ENCODE measurements around the gene ZGPAT.

ZGPAT gene

DNA sequence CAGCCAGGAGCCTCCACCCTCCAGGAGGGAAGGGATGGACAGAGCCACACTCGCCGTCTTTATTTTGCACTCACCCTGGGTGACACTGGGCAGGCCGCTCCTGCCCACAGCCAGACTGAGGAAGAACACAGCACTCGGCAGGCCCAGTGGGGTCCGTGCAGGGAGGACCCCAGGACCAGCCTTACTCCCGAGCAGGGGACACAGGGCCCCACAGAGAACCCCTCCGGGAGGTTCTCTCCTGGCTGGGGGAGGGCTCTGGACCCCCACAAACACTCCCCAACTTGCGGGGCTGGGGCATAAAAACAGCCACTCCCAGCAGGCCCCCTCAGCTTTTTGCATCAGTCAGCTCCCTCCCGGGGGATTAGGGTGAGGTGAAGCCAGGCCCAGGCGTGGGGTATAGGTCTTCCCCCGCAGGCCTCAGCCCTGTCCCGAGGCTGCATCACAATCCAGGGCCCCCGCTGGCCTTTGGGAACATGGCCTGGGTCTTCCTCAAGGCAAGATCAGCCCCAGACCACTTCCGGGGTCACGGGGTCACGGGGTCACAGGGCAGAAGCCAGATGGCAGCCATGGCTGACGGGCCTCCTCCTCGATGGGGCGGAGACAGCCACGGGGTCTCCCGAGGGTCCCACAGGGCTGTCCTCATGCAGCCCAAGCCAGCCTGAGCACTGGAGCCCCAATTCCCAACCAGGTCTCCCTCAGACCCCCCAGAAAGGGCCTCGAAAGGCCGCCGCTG lies 8.2 kb upstream of the ZGPAT start:
- H3K27ac ChIP-seq (ENCODE audit: low read depth, low read length): no peak overlapping the region
- no peak overlapping the region for H3K4me2 ChIP-seq (ENCODE audit: low read length)
- no peaks in the 10 kb centered on the region for H3K9me2 ChIP-seq (replicated peaks; ENCODE audit: control insufficient read depth, low read length)
- H3K9me3 ChIP-seq (ENCODE audit: control insufficient read depth, insufficient read depth, low read length): no peaks in the 10 kb centered on the region
- no peaks in the 10 kb centered on the region for H4K20me1 ChIP-seq (ENCODE audit: control insufficient read depth, insufficient read depth, low read depth, low read length)
- no peak overlapping the region for H3K4me3 ChIP-seq (ENCODE audit: low read length)
- H3K4me1 ChIP-seq (ENCODE audit: control insufficient read depth, low read length): peaks cover 9% of the 10 kb centered on the region
- TF ChIP-seq, protein P1, sequence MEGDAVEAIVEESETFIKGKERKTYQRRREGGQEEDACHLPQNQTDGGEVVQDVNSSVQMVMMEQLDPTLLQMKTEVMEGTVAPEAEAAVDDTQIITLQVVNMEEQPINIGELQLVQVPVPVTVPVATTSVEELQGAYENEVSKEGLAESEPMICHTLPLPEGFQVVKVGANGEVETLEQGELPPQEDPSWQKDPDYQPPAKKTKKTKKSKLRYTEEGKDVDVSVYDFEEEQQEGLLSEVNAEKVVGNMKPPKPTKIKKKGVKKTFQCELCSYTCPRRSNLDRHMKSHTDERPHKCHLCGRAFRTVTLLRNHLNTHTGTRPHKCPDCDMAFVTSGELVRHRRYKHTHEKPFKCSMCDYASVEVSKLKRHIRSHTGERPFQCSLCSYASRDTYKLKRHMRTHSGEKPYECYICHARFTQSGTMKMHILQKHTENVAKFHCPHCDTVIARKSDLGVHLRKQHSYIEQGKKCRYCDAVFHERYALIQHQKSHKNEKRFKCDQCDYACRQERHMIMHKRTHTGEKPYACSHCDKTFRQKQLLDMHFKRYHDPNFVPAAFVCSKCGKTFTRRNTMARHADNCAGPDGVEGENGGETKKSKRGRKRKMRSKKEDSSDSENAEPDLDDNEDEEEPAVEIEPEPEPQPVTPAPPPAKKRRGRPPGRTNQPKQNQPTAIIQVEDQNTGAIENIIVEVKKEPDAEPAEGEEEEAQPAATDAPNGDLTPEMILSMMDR (IDR thresholded peaks at IDR 0.05; ENCODE audit: low read depth, low read length, poor library complexity, severe bottlenecking): no peak
- TF ChIP-seq EZH2phosphoT487 (IDR thresholded peaks at IDR 0.05; ENCODE audit: borderline replicate concordance, low read length): no peak
- H3K36me3 ChIP-seq (ENCODE audit: control insufficient read depth, low read length): peaks cover 11% of the 10 kb centered on the region
- H3F3A ChIP-seq (ENCODE audit: control insufficient read depth, insufficient read depth): no peaks in the 10 kb centered on the region
- H3K27me3 ChIP-seq (ENCODE audit: control insufficient read depth, low read length): no peaks in the 10 kb centered on the region
- no peaks in the 10 kb centered on the region for H3K79me2 ChIP-seq (ENCODE audit: control insufficient read depth, low read length)

DNA sequence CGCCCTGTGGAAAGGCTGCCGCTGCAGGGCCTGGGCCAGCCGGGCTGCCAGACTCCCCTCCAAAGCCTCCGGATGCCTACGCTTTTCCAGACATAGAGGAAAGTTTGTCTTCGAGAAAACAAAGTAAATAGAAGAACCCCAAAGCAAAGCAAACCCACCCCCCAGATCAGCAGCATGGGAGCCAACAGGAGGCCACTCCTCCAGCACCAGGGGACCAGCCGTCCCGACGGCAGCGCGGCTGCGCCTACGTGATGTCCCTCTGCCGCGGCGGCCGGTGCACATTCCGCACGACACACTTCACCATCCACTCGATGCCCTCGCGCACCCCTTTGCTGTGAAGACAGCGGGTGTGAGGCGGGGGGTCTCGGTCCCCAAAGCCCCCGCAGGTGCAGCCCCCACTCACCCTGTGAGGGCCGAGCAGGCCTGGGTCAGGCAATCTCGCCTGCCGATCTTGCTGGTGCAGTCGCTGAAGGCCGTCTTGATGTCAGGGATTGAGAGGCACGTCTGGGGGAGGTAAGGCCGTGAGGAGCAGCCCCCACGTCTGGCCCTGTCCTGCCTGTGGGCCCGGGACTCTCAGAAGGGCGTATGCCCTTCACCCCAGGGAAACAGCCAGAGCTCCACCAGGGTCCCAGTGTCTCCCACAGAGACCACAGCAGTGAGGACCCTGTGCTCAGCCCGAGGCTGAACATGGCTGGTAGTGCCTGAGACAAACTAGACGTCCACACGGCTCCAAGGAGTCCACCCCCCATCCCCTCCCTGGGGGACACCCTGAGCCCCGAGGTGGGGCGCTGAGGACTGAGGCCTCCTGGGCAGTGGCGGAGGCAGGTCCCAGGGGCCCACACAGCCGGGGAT lies 7.4 kb upstream of the ZGPAT start:
- no peaks in the 10 kb centered on the region for H4K20me1 ChIP-seq (ENCODE audit: control insufficient read depth, insufficient read depth, low read depth, low read length)
- H3K4me3 ChIP-seq (ENCODE audit: low read length): no peak overlapping the region
- H3K27me3 ChIP-seq (ENCODE audit: control insufficient read depth, low read length): no peaks in the 10 kb centered on the region
- H3K79me2 ChIP-seq (ENCODE audit: control insufficient read depth, low read length): peaks cover 6% of the 10 kb centered on the region
- H3K9me3 ChIP-seq (ENCODE audit: control insufficient read depth, insufficient read depth, low read length): no peaks in the 10 kb centered on the region
- H3K4me2 ChIP-seq (ENCODE audit: low read length): no peak overlapping the region
- peaks cover 19% of the 10 kb centered on the region for H3K36me3 ChIP-seq (ENCODE audit: control insufficient read depth, low read length)
- peaks cover 9% of the 10 kb centered on the region for H3K4me1 ChIP-seq (ENCODE audit: control insufficient read depth, low read length)
- no peaks in the 10 kb centered on the region for H3K9me2 ChIP-seq (replicated peaks; ENCODE audit: control insufficient read depth, low read length)
- H3F3A ChIP-seq (ENCODE audit: control insufficient read depth, insufficient read depth): no peaks in the 10 kb centered on the region
- TF ChIP-seq, protein P1 (IDR thresholded peaks at IDR 0.05; ENCODE audit: low read depth, low read length, poor library complexity, severe bottlenecking): no peak
- no peak for TF ChIP-seq EZH2phosphoT487 (IDR thresholded peaks at IDR 0.05; ENCODE audit: borderline replicate concordance, low read length)
- no peak overlapping the region for H3K27ac ChIP-seq (ENCODE audit: low read depth, low read length)

DNA sequence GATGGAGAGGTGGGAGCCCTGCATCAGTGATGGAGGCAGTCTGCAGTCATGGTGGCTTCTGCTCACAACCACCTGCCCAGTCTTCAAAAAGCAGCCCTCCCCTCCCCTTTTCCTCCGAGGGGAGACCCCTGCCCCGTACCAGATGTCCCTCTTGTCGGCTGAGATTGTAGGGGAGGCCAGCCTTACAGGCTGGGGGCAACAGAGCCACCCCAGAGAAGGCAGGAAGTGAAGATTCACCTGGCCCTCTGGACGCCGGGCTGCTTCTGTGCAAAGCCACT lies 6.8 kb upstream of the ZGPAT start:
- Histone ChIP-seq H3K4me2 (ENCODE audit: low read length) (no peak overlapping the region), H3K9me2 (replicated peaks; ENCODE audit: control insufficient read depth, low read length) (no peaks in the 10 kb centered on the region), H3K27me3 (ENCODE audit: control insufficient read depth, low read length) (no peaks in the 10 kb centered on the region), H3K36me3 (ENCODE audit: control insufficient read depth, low read length) (peaks cover 25% of the 10 kb centered on the region), H3K9me3 (ENCODE audit: control insufficient read depth, insufficient read depth, low read length) (no peaks in the 10 kb centered on the region), H3K4me3 (ENCODE audit: low read length) (no peak overlapping the region), H4K20me1 (ENCODE audit: control insufficient read depth, insufficient read depth, low read depth, low read length) (peaks cover 3% of the 10 kb centered on the region), H3K27ac (ENCODE audit: low read depth, low read length) (no peak overlapping the region), H3F3A (ENCODE audit: control insufficient read depth, insufficient read depth) (no peaks in the 10 kb centered on the region), H3K79me2 (ENCODE audit: control insufficient read depth, low read length) (peaks cover 12% of the 10 kb centered on the region), H3K4me1 (ENCODE audit: control insufficient read depth, low read length) (peaks cover 10% of the 10 kb centered on the region)
- no peak for TF ChIP-seq EZH2phosphoT487 (IDR thresholded peaks at IDR 0.05; ENCODE audit: borderline replicate concordance, low read length)
- TF ChIP-seq, protein P1 (IDR thresholded peaks at IDR 0.05; ENCODE audit: low read depth, low read length, poor library complexity, severe bottlenecking): no peak

All from DOHH2 (cell line).